Neural cell (in vitro differentiated cells): ENCODE results near the gene MLST8. TPM values are rescaled to one million over a fixed set of nuclear protein-coding genes. Genes with fewer than 3 reads are reported as not detected.

Experiments
- H2AFZ ChIP-seq: fragments of 200-600, 300-800 bp; sonication (generic), shearing (Covaris generic); 2 replicates; pipeline ENCODE4 v1.6.0; 2014; ENCODE audit warnings: low read depth, mild to moderate bottlenecking, antibody characterized with exemption, low read length, moderate library complexity
- H3F3A ChIP-seq: fragments of 200-600 bp; shearing (Covaris generic); 2 replicates; pipeline ENCODE4 v1.6.1; 2016; ENCODE audit warnings: mild to moderate bottlenecking, moderate library complexity, mixed read lengths, antibody characterized with exemption, low read length; ENCODE audit not compliant: insufficient read depth, poor library complexity, severe bottlenecking
- H3K27ac ChIP-seq: fragments of 200-600, 300-800 bp; sonication (generic), shearing (Covaris generic); 2 replicates; pipeline ENCODE4 v1.5.1; 2014; ENCODE audit warnings: mild to moderate bottlenecking, low read length, moderate library complexity
- H3K27me3 ChIP-seq: fragments of 300-800, 200-600 bp; sonication (generic), shearing (Covaris generic); 2 replicates; pipeline ENCODE4 v1.6.0; 2014; ENCODE audit warnings: mild to moderate bottlenecking, low read depth, low read length, moderate library complexity; ENCODE audit not compliant: insufficient read depth
- H3K36me3 ChIP-seq: fragments of 300-800, 200-600 bp; sonication (generic), shearing (Covaris generic); 2 replicates; pipeline ENCODE4 v1.5.1; 2014; ENCODE audit warnings: mild to moderate bottlenecking, antibody characterized with exemption, low read length, moderate library complexity; ENCODE audit not compliant: insufficient read depth
- H3K4me2 ChIP-seq: fragments of 300-800, 200-600 bp; sonication (generic), shearing (Covaris generic); 2 replicates; pipeline ENCODE4 v1.6.0; 2014; ENCODE audit warnings: mild to moderate bottlenecking, low read length
- H3K4me3 ChIP-seq: fragments of 300-800, 200-600 bp; sonication (generic), shearing (Covaris generic); 2 replicates; pipeline ENCODE4 v1.5.1; 2014; ENCODE audit warnings: mild to moderate bottlenecking, low read length, moderate library complexity
- H3K79me2 ChIP-seq: fragments of 200-600 bp; shearing (Covaris generic); replicated peaks from 2 replicates; pipeline ENCODE4 v1.6.0; 2014; ENCODE audit warnings: mild to moderate bottlenecking, low read length, moderate library complexity; ENCODE audit not compliant: insufficient read depth
- H3K9ac ChIP-seq: fragments of 300-800, 200-600 bp; sonication (generic), shearing (Covaris generic); 2 replicates; pipeline ENCODE4 v1.6.1; 2016; ENCODE audit warnings: mild to moderate bottlenecking, low read length, mixed read lengths
- H3K9me2 ChIP-seq: fragments of 200-600 bp; shearing (Covaris generic); 2 replicates; pipeline ENCODE4 v1.6.1; 2016; ENCODE audit warnings: mild to moderate bottlenecking, low read length, mixed read lengths; ENCODE audit not compliant: insufficient read depth
- H3K9me3 ChIP-seq: fragments of 200-600, 300-800 bp; sonication (generic), shearing (Covaris generic); 2 replicates; pipeline ENCODE4 v1.6.1; 2016; ENCODE audit warnings: mild to moderate bottlenecking, mixed run types, low read length, moderate library complexity, mixed read lengths
- H4K20me1 ChIP-seq: fragments of 200-600 bp; shearing (Covaris generic); 2 replicates; pipeline ENCODE4 v1.6.1; 2016; ENCODE audit warnings: mild to moderate bottlenecking, mixed run types; ENCODE audit not compliant: insufficient read depth
- EP300 ChIP-seq: fragments of 450-650 bp; conservative IDR thresholded peaks from 2 replicates; pipeline ENCODE4 v1.6.1; 2014; ENCODE audit warnings: antibody characterized with exemption, mild to moderate bottlenecking, moderate library complexity; ENCODE audit not compliant: poor library complexity, severe bottlenecking
- EZH2 ChIP-seq: fragments of 200-600, 300-800 bp; shearing (Covaris generic), sonication (generic); IDR thresholded peaks from 2 replicates; pipeline ENCODE4 v1.6.1; 2014; ENCODE audit warnings: antibody characterized with exemption, low read length, borderline replicate concordance, mild to moderate bottlenecking; ENCODE audit not compliant: insufficient read depth, poor library complexity, severe bottlenecking
- MXI1 ChIP-seq: fragments of 450-650 bp; conservative IDR thresholded peaks from 2 replicates; pipeline ENCODE4 v1.6.1; 2014; ENCODE audit warnings: antibody characterized with exemption, mild to moderate bottlenecking; ENCODE audit not compliant: poor library complexity, severe bottlenecking
- POLR2AphosphoS5 ChIP-seq: IDR thresholded peaks from 2 replicates; pipeline ENCODE4 v1.6.1; 2012
- RAD21 ChIP-seq: fragments of 450-650 bp; conservative IDR thresholded peaks from 2 replicates; pipeline ENCODE4 v1.6.1; 2014; ENCODE audit warnings: antibody characterized with exemption, mild to moderate bottlenecking, moderate library complexity
- SMC3 ChIP-seq: fragments of 450-650 bp; conservative IDR thresholded peaks from 2 replicates; pipeline ENCODE4 v1.6.1; 2014; ENCODE audit warnings: antibody characterized with exemption, mild to moderate bottlenecking, moderate library complexity; ENCODE audit not compliant: poor library complexity
- TAF1 ChIP-seq: IDR thresholded peaks from 2 replicates; pipeline ENCODE4 v1.6.1; 2012; ENCODE audit warnings: low read depth
- polyA plus RNA-seq: library from polyadenylated mRNA; depleted of rRNA; stranded (reverse); fragments of >200 nt; gene quantifications from 2 replicates; pipeline ENCODE4 v1.2.3, GENCODE V29; 2014
- TF ChIP-seq, protein P1 (sequence below): fragments of 450-650 bp; IDR thresholded peaks from 2 replicates; pipeline ENCODE4 v1.5.1; 2014; ENCODE audit warnings: antibody characterized with exemption, mild to moderate bottlenecking, moderate library complexity; ENCODE audit not compliant: poor library complexity, severe bottlenecking
- TF ChIP-seq, protein P2 (sequence below): IDR thresholded peaks from 2 replicates; pipeline ENCODE4 v1.6.1; 2012; ENCODE audit warnings: borderline replicate concordance

Gene MLST8
- polyA plus RNA-seq, 1 donor from 2014 or later, result 13.5 TPM

DNA sequence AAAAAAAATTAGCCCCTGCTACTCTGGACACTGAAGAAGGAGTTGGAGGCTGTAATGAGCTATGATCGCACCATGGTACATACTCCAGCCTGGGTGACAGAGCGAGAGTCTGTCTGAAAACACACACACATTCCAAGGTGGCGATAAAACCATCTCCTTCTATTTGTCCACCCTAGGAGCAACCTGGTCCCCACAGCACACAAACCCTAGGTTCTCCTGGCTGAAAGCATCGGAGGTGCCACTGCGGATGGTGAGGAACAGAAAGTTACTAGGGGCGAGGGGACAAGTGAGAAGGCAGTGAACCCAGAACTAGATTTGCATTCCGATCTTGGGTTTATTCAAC is 47.5 kb downstream of the MLST8 start:
- Histone ChIP-seq H3K27ac (no peak overlapping the region), H3K9me3 (no peaks in the 10 kb centered on the region), H3K36me3 (no peaks in the 10 kb centered on the region), H3K79me2 (peaks cover 4% of the 10 kb centered on the region), H3K9ac (no peak overlapping the region), H3K4me3 (no peak overlapping the region), H2AFZ (no peak overlapping the region), H3K9me2 (no peaks in the 10 kb centered on the region), H4K20me1 (no peaks in the 10 kb centered on the region), H3K4me2 (no peak overlapping the region), H3F3A (no peaks in the 10 kb centered on the region), H3K27me3 (no peaks in the 10 kb centered on the region)
- TF ChIP-seq RAD21, result no peak
- TF ChIP-seq, protein P1, sequence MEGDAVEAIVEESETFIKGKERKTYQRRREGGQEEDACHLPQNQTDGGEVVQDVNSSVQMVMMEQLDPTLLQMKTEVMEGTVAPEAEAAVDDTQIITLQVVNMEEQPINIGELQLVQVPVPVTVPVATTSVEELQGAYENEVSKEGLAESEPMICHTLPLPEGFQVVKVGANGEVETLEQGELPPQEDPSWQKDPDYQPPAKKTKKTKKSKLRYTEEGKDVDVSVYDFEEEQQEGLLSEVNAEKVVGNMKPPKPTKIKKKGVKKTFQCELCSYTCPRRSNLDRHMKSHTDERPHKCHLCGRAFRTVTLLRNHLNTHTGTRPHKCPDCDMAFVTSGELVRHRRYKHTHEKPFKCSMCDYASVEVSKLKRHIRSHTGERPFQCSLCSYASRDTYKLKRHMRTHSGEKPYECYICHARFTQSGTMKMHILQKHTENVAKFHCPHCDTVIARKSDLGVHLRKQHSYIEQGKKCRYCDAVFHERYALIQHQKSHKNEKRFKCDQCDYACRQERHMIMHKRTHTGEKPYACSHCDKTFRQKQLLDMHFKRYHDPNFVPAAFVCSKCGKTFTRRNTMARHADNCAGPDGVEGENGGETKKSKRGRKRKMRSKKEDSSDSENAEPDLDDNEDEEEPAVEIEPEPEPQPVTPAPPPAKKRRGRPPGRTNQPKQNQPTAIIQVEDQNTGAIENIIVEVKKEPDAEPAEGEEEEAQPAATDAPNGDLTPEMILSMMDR, result no peak
- TF ChIP-seq MXI1, result no peak
- no peak for TF ChIP-seq POLR2AphosphoS5
- TF ChIP-seq EZH2, result no peak
- TF ChIP-seq TAF1, result no peak
- TF ChIP-seq EP300, result no peak
- TF ChIP-seq, protein P2, sequence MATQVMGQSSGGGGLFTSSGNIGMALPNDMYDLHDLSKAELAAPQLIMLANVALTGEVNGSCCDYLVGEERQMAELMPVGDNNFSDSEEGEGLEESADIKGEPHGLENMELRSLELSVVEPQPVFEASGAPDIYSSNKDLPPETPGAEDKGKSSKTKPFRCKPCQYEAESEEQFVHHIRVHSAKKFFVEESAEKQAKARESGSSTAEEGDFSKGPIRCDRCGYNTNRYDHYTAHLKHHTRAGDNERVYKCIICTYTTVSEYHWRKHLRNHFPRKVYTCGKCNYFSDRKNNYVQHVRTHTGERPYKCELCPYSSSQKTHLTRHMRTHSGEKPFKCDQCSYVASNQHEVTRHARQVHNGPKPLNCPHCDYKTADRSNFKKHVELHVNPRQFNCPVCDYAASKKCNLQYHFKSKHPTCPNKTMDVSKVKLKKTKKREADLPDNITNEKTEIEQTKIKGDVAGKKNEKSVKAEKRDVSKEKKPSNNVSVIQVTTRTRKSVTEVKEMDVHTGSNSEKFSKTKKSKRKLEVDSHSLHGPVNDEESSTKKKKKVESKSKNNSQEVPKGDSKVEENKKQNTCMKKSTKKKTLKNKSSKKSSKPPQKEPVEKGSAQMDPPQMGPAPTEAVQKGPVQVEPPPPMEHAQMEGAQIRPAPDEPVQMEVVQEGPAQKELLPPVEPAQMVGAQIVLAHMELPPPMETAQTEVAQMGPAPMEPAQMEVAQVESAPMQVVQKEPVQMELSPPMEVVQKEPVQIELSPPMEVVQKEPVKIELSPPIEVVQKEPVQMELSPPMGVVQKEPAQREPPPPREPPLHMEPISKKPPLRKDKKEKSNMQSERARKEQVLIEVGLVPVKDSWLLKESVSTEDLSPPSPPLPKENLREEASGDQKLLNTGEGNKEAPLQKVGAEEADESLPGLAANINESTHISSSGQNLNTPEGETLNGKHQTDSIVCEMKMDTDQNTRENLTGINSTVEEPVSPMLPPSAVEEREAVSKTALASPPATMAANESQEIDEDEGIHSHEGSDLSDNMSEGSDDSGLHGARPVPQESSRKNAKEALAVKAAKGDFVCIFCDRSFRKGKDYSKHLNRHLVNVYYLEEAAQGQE, result no peak

DNA sequence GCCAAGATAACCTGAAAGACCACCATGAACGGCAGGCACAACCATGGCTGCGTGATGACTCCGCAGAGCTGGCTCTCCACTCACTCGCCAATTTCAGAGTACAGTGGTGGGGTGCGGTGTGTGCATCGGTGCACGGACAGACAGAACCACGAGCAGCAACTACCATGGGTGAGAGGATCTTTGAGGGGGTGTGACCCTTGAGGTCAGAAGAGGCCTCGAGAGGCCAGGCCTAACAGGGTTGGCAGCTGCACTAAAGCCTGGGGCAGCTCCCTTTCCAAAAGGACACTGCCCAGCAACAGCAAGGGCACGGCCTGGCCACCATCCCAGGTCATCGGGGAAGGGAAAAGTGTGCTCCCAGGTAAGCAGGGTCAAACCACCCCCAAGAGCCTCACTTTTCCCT is 48.0 kb downstream of the MLST8 start:
- H3K27ac ChIP-seq, result no peak overlapping the region
- no peaks in the 10 kb centered on the region for H3K27me3 ChIP-seq
- peaks cover 4% of the 10 kb centered on the region for H3K79me2 ChIP-seq
- TF ChIP-seq RAD21, result no peak
- TF ChIP-seq POLR2AphosphoS5, result no peak
- no peak for TF ChIP-seq EZH2
- TF ChIP-seq, protein P2, result no peak
- no peak for TF ChIP-seq SMC3
- no peak for TF ChIP-seq MXI1
- TF ChIP-seq, protein P1, result no peak
- no peak for TF ChIP-seq EP300
- TF ChIP-seq TAF1, result no peak
- no peaks in the 10 kb centered on the region for H3K9me2 ChIP-seq
- H3K4me3 ChIP-seq, result no peak overlapping the region
- H3K9ac ChIP-seq, result no peak overlapping the region
- H3K9me3 ChIP-seq, result no peaks in the 10 kb centered on the region
- no peak overlapping the region for H3K4me2 ChIP-seq
- no peak overlapping the region for H2AFZ ChIP-seq
- H4K20me1 ChIP-seq, result no peaks in the 10 kb centered on the region
- H3K36me3 ChIP-seq, result no peaks in the 10 kb centered on the region
- no peaks in the 10 kb centered on the region for H3F3A ChIP-seq
